HG02885 (cell line): ENCODE data around the gene SLFN12L.
"Not testable (repeated sequence)": the region's sequence is repeated elsewhere in the genome, so short reads cannot be mapped to it uniquely, and the experiment has no call there.

Source experiments
- ATAC-seq: cut with Tn5 transposase; IDR thresholded peaks from one replicate; pipeline ENCODE4 v1.9.1; 2021; ENCODE audit warnings: mild to moderate bottlenecking; ENCODE audit not compliant: unreplicated experiment, poor library complexity

The SLFN12L gene

DNA sequence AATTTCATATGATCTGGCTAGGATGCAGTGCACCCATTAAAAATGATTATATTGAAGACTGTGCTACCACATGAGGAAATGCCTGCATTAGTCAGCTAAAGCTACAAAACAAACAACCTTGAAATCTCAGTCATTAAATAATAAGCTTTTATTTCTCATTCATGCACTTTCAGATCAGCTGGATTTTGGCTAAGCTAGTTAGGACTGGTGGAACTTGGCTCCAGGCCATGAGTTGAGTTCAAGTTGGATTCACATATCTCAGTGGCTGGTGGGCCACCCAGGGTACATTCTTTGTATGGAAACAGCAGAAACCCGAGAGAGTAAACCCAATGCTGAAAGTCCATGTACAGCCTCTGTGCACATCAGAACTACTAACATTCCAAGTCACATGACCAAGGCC, 6.4 kb upstream of the SLFN12L start:
- ATAC-seq: no peak

DNA sequence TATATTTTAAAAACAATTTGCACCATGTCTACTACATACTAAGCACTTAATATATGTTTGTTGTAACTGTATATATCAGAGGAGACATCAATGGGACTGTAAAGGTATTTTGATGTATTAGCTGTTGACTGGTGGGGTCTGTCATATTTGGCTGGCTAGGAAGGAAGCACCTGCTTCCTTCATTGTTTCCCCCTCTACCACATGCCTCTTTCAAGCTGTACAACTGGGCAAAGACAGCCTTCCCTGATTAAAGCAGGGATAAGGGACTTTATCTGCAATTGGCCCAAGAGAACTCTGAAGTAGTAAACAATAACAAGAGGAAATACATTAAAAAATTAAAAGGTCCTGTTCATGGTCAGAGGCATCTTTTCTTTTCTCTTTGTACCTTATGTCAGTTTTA, 5.5 kb upstream of the SLFN12L start:
- ATAC-seq: no peak

DNA sequence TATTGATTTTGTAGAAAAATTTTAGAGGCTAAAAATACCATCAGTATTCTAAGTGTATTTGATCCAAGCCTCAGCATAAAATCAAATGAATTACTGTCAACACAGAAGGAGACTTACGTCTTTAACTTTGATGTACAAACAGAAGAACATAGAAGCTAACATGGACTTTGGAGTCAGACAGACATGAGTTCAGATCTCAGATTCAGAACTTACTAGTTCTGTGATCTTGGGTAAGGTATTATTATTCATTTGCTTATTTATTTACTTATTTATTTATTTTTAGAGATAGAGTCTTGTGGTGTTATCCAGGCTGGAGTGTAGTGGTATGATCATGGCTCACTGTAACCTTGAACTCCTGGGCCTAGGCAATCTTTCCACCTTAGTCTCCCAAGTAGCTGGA, 4.0 kb upstream of the SLFN12L start:
- ATAC-seq: no peak

DNA sequence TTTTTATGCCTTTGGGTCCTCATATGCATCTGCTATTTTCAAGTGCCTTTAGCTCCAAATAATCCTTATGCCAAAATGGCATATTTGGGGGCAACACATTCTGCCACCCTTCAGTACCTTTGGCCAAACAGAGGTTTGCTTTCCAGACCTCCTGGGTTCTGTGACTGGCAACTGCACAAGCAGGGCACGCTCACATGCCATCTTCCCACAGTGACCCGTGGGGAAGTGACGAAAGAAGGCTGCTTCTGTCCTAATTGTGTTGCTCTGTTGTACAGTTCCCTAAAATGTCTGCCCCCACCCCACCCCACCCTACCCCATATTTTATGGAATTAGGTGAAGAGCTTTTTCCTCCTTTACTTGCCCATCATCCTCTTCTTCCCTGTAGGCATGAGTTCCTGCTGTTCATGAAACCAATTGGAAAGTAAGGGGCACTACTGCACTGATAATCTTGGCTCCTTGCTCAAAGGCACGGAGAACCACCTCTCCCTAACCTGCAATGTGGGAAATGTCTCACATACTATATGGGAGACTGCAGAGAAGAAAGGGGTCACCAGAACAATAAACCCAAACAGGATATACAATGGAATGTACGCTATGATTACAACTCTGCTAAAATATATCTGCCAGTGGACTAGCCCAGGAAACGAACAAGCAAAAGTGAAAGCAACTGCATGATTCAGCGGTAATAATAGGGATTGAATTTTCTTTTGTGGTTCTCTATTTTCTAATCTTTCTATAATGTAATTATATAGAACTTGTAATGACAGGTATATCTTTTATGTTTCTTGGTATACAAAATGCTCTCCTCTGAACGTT, 3.3 kb upstream of the SLFN12L start:
- ATAC-seq: no peak

DNA sequence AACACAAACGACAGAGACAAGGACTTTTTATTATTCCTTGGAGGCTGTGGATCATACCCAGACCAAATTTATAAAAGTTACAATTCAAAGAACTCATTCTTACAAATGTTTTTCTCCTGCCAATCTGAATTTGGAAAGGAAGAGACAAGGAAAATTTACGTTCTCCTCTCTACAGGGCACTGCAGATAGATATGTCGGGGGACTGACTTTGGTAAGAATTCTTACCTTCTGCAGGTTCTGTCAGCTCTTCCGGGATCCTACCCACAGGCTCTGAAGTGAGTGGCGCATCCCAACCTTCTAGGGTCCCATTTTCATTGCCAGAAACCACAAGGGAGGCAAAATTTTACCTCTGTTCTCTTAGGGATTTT, 2.2 kb upstream of the SLFN12L start:
- ATAC-seq: no peak

DNA sequence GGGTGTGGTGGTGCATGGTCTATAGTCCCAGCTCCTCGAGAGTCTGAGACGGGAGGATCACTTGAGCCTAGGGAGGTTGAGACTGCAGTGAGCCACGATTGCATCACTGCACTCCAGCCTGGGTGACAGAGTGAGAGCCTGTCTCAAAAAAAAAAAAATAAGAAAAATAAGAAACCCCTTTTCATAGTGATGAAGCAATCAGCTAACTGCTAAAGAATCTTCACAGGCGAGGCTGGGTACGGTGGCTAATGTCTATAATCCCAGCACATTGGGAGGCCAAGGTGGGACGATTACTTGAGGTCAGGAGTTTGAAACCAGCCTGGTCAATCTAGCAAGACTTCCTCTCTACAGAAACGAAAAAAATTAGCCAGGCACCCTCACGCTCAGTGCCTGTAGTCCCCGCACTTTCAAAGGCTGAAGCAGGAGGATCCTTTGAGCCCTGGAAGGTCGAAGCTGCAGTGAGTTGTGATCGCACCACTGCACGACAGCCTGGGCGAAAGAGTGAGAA, 760 bp downstream of the SLFN12L start:
- no peak for ATAC-seq

DNA sequence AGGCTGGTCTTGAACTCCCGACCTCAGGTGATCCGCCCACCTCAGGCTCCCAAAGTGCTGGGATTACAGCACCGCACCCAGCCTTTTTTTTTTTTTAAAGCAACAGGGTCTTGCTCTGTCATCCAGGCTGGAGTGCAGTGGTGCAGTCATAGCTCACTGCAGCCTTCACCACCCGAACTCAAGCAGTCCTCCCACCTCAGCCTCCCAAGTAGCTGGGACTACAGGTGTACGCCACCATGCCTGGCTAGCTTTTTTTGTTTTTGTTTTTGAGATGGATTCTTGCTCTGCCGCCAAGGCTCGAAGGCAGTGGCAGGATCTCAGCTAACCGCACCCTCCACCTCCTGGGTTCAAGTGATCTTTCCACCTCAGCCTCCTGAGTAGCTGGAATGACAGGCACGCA, 2.1 kb downstream of the SLFN12L start:
- ATAC-seq: not testable (repeated sequence)

DNA sequence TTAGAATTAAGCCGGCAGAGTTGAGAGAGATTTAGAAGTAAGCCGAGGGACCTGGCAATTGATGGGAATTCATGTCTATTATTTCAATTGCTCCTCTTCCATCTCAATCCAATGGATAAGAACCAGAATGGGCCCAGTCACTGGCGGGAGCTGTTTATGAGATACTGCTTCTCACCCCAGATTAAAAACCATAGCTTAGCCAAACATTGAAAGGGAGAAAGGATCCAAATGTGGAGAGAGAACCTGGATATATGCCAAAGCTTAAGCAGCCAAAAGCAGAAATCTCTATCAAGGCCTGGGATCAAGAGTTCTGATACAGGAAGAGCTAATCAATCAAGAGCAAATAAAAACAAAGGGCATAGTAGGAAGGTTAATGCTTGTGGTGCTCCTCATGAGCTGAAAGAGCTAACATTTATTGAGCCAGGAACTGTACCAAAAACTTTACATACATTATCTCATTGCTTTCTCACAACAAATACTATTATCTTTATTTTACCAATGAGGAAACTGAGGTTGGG, 2.8 kb downstream of the SLFN12L start:
- ATAC-seq: no peak

DNA sequence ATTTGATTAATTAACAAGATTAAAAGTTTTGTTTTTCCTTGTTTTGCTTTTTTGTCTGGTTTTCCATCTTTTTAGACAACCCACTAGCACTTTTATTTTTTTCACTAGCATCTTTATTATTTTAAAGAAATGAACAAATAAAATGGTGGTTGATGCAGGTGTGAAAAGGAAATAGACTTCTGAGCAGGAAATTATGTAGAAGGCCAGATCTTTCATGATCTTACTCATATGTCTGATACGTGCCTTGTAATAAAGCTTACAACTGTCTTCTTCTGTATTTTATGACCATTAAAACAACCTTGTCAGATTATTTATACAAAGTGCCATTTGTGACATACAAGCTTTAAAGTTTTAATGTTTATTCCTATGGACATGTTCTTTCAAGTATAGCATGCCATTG, 6.3 kb downstream of the SLFN12L start:
- ATAC-seq: no peak

DNA sequence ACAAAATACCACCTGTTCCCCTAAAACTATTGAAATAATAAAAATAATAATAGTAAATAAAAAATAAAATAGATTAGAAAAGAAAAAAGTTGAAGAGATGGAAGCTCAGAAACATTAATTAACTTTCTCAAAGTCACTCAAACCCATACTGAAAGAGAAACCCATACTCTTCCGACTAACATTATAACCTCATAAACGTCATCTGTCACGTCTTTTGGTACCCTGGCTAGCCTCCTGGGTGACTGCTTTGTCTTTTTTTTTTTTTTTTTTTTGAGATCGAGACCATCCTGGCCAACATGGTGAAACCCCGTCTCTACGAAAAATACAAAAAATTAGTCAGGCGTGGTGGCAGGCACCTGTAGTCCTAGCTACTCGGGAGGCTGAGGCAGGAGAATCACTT, 7.6 kb downstream of the SLFN12L start:
- ATAC-seq: no peak

DNA sequence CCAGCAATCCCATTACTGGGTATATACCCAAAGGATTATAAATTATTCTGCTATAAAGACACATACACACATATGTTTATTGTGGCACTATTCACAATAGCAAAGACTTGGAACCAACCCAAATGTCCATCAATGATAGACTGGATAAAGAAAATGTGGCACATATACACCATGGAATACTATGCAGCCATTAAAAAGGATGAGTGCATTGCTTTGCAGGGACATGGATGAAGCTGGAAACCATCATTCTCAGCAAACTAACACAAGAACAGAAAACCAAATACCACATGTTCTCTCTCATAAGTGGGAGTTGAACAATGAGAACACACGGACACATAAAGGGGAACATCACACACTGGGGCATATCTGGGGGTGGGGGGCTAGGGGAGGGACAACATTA, 8.2 kb downstream of the SLFN12L start:
- ATAC-seq: not testable (repeated sequence)

DNA sequence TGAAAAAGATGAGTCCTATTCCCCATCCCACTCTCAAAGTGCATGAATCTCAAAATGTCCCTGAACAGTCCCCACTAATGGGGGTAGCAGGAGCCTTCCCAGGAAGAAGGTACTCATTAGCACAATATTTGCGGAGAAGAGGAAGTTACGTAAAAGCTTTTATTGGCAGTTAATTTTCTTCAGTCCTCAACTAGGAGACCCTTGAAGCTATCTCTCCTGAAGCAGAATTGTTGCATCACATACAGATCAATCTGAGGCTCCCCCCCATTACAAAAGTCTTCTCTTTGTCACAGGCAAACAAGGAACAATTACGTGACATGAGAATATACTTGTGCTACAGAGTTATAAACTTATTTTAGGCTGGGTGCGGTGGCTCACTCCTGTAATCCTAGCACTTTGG, 14.2 kb downstream of the SLFN12L start:
- ATAC-seq: no peak

DNA sequence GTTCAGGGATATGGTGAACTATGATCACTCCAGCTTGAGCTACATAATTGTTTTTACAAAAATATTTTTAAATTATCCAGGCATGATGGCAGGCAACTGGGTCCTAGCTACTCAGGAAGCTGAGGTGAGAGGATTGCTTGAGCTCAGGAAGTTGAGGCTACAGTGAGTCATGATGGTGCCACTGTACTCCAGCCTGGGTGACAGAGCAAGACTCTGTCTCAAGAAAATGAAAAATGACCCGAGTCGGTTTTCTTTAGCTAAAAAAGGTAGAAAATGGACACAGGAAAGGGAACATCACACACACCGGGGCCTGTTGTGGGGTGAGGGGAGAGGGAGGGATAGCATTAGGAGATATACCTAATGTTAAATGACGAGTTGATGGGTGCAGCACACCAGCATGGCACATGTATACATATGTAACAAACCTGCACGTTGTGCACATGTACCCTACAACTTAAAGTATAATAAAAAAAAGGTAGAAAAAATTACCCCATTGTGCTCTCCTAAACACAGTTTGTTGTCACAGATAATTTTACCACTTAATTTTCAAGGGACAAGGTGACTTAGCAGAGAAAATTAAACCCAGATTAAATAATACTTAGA, 15.7 kb downstream of the SLFN12L start:
- ATAC-seq: not testable (repeated sequence)

DNA sequence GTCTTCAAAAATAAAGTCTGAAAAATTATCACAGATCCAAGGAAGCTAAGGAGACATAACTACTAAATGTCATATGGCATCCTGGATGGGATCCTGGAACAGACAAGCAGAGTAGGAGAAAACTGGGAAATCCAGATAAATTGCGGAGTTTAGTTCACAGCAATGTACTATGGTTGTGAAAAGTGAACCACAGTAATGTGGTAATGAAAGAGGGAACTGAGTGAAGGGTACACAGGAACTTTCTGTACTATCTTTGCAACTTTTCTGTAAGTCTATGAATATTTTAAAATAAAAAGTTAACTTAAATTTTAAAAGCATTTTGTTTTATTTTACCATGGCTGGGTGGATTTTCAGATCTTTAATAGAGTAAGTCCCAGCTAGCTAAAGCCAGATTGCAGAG, 16.3 kb downstream of the SLFN12L start:
- no peak for ATAC-seq

DNA sequence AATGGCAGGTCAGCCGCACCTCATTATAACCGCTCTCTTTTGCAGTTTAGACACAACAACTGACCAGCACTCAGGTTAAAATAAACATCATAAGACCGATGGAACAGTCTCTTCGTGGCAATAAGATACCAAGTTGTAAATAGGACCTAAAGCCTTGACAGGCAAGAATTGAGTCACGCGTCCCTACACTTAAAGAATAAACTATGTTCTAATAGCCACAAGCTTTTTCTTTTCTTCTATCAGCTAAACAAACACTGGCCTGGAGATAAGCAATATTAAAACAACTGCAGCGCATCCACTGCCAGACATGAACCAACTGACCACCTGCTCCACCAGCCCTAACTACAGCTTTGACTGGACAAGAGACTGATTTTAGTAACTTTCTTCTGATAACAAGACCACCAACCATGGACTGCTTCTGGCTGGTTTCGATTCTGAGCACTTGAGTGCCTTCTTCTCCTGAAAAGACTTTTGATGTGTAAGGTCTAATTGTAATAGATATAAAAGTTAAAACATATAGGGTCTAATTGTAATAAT, 17.5 kb downstream of the SLFN12L start:
- ATAC-seq: no peak

DNA sequence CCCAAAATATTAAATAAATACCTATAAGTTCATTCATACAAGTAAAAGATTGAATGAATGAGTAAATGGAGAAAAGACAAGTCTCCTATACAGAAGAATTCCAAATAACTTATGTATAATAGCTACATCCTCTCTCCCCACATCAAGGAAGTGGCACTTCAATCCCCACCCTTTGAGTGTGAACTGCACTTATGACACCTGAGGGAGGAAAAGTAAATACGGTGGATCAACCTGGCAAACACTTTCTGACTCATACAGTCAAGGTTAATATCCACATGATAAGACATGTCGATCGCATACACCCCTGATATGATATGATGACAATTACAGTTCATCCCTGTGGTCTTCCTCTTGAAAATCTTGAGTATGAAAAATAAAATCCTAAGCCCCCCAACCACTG, 18.0 kb downstream of the SLFN12L start:
- no peak for ATAC-seq

DNA sequence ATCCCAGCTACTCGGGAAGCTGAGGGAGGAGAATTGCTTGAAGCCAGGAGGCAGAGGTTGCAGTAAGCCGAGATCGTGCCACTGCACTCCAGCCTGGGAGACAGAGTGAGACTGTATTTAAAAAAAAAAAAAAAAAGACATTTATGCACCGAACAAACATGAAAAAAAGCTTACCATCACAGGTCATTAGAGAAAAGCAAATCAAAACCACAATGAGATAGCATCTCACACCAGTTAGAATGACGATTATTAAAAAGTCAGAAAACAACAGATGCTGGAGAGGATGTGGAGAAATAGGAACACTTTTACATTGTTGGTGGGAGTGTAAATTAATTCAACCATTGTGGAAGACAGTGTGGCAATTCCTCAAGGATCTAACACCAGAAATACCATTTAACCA, 19.0 kb downstream of the SLFN12L start:
- ATAC-seq: not testable (repeated sequence)

DNA sequence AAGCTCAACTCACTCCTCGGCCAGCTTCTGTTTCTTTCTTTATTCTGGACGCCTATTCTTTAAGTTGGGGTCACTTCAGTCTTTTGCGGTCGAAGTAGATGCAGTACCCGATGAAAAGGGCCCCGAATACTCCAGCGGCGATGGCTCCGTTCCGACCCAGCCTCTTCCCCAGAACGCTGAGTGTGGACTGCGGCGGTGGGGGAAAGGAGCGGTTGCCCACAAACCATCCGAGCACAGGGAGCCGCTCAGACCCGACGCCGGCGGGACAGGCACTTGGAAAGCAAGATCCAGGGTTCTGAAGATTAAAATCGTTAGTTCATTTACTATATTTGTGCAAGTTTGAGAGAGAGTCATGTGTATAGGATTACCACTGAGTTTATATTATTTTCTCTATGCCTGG, 22.5 kb downstream of the SLFN12L start:
- no peak for ATAC-seq

DNA sequence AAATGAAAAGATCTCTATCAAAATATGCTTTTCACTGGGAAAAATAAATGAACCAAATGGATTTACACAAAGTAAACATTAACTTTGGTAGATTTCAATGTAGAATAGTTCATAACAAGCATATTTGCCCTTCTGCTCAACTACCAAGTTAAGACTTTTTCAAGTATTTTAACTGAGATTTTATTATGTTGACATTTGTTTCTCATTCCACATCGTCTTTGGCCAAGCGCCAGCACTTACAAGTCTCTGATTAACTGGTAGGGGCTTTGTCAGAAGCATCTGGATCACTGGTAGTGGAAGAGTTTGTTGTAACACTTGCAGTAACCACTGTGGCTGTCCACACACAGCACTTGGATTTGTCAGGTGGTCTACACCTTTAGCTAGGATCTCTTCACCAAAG, 22.9 kb downstream of the SLFN12L start:
- no peak for ATAC-seq

DNA sequence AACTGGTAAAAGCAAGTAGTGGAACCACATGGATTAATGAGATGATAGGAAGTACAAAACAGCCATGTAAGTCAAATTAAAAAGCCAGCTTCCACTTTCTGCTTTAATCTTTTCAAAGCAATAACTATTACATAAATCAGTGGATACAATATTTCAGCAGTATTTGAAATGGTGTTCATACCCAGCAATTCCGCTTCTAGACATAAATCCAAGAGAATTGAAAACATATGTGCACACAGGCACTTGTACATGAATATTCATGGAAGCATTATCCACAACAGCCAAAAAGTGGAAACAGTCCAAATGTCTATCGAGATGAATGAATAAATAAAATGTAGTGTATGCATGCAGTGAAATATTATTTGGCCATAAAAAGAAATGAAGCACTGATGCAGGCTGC, 27.4 kb downstream of the SLFN12L start:
- no peak for ATAC-seq

DNA sequence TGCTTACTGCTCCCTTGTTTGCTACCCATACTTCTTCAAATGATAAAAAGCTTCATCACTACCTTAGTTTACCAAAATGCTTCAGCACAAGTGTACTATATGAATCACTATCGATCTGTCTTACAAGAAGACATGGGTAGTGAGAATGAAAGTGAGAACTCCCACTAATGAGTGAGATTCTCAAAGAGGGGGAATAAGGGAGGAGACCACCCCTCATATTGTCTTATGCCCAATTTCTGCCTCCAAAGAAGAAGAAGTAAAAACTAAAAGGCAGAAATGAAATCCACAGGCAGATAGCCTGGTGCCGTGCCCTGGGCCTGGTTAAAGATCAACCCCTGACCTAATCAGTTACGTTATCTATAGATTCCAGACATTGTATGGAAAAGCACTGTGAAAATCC, 29.8 kb downstream of the SLFN12L start:
- ATAC-seq: not testable (repeated sequence)
